AML-193 (cell line): Measurements from ENCODE around the gene PDGFRB.

Experiments used
- DNase-seq, 2 experiments: peaks; one replicate each; lab custom pipeline; 2025; lab: John Stamatoyannopoulos, UW

Gene PDGFRB

DNA sequence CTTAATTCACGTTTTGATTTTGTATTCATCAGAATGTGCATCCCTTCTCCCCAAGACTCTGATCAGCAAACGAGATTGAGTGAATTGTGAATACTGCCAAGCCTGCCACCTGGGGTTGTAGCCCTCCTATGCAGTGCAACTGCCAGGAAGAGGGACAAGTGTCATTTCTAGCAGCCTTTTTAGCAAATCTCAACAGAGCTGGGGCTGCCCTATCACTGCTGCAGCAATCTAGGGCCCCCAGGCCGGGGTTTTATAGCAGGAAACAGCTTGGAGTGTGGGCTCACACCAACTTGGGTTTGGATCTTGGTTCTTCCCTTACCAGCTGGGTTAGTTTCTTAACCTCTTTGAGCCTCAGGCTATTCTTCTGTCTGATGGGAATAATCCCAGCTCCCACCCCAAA lies 73.3 kb downstream of the PDGFRB start:
- DNase-seq: no peak

DNA sequence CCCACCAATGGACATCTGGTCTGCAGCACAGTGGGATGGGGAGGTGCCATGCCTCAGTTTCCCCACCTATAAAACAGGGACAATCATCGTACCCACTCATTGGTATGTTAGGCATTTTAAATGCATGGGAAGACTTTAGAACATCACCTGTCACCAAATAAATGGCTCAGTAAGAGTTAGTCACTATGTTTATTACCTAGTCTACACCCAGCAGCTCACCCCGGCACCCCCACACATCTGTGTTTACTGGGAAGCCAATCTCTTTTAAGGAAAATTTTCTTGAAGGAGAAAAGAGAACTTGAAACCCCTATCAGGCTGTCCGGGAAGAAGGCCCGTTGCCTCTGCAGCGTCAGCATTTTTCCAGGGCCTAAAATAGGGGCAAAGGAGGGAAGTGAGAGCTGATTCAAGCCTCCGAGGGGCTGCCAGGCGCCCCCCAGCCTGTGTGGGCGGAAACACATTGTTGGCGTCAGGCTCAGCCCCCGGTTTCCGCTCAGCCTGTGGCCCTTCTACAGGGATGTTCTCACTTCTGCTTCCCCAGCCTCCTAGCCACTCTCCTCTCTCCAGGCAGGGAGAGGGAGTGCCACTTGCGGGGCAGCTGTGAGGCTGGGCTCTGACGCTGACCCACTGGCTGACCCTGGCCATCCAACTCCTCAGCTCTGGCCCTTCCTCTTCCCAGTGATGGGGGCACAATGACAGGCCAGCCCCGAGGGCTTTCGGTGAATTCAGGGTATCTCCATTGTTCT lies 73.9 kb downstream of the PDGFRB start:
- DNase-seq: peak; percentile 25 to 66

DNA sequence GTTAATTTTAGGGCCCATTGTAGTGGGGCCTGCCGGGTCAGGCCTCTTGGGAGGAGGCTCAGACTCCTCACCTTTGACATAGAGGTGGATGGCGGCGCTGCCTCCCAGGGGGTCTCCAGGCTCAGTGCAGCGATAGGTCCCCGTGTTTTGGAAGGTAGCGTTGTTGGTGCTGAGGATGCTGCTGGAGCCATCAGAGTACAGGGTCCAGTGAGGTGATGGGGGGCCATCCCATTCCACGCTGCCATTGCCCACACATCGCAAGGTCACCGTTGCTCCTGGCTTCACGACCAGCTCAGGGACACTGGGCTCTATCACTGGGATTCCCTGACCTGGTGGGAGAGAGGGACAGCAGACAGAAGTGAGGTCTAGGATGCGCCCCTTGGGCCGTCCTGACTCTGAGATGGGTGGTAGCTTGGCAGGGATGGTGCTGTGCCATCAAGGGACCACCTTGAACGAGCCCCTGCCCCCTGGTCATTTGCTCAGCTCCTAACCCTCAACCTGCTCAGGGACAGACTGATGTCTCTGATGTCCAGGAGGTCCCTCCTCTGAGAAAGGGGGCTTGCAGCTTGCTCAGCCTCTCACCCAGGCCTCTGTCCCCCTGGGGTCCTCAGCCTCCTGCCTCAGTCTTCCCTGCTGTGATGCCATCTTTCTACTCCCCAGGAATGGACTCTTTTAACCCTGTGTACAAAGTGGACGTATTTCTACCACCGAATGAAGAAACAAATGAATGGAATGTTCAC lies 74.8 kb downstream of the PDGFRB start:
- no peak for DNase-seq

DNA sequence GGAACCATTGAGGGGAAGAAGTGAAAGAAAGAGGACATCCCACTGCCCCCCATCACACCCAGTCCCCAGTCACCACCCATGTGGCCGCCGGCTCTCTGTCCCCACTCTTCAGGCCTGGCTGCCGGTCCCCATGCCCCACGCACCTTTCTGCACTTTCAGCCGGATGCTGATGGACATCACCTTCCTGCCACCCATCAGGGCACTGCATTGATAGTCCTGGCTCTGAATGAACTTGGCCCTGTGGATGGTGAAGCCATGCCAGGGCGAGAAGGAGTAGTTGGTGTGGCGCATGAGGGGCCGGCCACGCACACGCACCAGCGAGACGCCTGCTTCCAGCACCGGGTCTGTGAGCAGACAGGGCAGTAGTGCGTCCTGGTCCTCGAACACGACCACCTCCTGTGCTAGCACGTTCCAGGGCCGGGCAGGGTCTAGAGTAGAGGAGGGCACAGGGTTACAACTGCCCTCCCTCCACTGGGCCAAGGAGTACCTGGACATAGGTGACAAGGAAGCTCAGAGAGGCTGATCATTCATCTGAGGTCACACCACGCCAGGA lies 75.7 kb downstream of the PDGFRB start:
- DNase-seq: no peak

DNA sequence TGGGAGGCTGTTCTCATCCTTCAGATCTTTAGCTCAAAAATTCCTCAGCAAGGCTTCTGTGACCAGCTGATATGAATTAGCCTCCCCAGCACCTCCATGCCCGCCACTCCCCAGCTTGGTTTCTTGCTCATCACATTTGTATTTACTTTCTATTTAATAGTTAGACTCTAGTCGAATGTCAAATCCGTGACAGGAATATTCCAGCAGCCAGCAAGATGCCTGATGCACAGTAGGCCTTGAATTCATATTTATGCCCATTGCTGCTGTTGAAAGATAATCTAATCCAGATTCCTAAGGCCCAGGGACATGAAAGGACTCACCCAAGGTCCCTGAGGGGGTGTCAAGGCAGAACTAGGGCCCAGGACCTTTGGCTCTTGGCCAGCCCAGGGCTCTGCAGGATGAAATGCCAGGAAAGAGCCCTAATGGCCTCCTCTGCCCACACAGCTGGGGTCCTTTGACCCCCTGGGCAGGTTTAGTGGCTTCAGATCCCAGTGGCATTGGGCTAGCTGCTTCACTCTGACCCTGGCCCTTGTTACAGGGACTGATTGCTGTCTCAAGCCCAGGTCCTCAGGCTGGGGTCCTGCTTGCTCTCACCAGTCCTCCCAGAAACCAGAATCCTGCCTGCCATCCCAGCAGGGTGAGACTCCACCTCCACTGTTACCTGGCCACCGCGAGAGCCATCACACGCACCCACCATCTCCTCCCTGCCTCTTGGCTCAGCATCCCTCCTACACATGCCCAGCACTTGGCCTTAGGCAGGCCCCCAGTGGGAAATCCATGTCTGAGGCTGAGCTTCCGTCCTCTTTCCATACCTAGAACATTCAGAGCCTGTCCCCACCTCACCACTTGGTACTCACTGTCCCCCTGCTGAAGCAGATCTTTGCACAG lies 76.6 kb downstream of the PDGFRB start:
- no peak for DNase-seq

DNA sequence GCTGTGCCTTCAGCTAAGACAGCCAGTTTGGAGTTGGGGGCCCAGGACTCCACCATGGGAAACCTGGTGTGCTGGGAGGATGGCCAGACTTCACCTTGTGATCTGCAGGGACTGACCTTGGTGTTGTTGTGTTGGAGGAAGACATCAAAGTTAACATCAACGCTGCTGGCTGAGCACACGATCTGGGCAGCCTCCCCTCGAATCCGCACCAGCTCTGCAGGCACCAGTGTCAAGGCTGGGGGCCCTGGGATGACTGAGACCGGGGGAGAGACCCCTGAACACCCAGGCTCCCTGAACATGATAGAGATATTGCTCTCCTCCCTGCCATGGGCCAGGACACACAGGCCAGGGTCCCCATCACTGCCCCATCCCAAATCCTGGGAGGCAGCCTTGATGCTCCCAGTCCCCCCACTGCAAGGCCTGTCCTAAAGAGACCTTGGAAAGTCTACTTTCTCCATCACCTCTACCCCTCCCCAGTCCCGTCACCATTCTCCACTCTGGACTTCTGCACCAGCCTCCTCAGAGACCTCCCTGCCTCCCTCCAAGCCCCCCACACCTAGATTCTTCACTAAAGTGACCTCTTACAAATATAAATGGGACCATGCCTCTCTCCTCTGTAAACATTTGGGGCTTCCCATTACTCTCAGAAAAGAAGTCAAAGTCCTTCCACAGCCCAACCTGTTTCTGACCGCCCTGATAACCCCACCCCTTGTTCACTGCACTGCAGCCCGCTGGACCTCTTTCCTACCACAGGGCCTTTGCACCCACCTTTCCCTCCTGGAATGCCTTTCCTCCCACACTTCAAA lies 77.4 kb downstream of the PDGFRB start:
- no peak for DNase-seq

DNA sequence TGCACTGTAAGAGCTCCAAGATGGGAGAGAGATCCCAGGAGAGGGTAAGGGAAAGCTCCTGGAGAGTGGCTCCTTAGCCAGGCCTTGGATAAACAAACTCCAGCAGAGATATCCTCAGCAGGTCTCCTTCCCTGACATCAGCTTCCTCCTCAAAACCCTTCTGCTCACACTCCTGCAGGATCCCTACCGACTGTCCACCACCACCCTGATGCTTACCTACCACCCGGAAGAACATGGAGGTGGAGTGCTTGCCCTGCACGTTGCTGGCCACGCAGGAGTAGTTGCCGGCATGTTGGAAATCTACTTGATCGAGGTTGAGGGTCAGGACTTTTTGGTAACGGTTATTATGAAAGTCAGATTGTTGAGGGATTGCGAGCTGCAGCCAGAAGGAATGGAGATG lies 78.6 kb downstream of the PDGFRB start:
- no peak for DNase-seq

DNA sequence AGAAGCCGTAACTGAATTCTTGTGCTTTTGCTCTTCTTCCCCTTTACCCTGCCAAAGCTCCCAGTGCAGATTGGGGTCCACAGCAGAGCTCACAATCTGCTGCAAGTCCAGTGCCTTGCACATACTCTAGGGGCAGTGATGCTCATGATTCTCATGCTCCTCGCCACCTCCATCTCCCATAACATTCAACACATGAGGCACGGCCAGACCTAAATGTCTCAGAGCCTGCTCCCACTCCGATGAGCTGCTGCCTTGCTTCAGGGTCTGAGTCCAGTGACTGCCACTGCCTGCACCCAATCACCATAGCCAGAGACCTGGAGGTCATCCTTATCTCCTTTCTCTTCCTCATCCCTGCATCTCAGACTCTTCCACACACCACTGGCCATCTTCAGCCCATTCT lies 79.8 kb downstream of the PDGFRB start:
- no peak for DNase-seq

DNA sequence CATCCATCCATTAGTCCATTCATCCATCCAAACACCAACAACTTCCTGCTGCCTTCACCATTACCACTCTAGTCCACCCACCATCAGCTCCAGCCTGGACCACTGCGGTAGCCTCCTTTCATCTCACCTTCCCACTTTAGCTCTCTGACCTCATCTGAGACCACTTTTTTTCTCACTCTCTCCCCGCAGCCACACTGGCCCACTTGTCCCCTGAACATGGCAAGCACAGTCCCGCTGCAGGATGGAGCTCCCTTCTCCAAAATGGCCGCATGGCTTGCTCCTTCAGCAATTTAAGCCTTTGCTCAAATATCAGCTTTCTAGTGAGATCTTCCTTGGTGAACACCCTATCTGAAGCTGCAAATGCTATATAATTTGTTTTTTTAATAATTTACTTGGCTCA lies 80.4 kb downstream of the PDGFRB start:
- DNase-seq: no peak

DNA sequence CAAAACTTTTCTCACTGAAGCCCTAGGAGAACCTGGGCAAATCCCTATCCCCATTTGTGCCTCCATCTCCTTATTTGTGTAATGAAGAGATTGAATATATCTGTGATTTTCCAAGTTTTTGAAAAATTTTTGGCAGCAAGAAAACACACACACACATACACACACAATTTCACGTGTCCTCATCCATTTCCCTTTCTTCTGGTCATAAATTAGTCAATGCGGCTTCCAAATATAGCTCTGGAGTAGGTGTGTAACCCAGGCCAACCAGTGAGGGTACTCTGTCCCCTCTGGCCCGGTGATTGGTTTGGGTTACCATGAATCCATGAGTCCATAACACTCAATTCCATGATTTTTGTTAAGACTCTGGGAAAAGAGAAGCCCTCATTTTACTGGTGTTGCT lies 82.0 kb downstream of the PDGFRB start:
- no peak for DNase-seq

DNA sequence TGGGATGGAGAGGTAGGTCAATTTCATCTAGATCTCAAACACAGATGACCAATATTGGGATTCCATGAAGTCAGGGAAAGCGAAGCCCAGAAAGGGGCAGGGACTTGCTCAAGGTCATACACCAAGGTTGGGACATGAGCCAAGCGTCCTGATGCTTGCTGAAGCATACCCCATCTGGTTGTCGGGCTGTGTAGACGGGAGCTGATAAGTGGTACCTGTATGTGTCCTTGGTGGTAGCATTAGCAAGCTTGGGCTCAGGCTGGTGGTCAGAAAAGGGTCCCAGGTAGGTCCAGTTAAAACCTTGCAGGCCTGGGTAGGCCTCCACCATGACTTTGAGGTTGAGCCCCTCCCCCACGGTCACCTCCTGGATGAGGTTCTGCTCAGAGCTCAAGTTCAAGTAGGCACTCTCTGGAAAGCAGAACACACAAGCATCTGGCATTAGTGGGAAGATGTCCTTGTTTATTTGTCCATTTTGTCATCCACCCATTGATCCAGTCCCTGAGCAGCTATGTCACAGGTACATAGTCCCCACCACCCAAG lies 82.5 kb downstream of the PDGFRB start:
- no peak for DNase-seq

DNA sequence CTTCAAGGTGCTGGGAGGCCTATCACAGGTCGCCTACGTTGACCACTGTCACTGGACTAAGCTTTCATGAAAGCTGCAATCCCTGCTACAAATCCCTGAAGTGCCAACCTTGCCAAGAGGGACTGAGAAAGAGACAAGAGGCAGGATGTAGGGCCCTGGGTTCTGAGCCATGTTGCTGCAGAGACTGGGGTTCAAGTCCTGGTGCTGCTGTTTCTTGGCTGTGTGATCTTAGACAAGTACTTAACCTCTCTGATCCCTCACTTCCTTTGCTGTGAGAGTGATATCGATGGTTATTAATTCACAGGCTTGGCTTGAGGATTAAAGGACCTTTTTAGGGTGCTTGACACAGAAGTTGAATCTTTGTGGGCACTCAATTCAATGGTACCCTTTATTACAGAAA lies 84.8 kb downstream of the PDGFRB start:
- DNase-seq: no peak

DNA sequence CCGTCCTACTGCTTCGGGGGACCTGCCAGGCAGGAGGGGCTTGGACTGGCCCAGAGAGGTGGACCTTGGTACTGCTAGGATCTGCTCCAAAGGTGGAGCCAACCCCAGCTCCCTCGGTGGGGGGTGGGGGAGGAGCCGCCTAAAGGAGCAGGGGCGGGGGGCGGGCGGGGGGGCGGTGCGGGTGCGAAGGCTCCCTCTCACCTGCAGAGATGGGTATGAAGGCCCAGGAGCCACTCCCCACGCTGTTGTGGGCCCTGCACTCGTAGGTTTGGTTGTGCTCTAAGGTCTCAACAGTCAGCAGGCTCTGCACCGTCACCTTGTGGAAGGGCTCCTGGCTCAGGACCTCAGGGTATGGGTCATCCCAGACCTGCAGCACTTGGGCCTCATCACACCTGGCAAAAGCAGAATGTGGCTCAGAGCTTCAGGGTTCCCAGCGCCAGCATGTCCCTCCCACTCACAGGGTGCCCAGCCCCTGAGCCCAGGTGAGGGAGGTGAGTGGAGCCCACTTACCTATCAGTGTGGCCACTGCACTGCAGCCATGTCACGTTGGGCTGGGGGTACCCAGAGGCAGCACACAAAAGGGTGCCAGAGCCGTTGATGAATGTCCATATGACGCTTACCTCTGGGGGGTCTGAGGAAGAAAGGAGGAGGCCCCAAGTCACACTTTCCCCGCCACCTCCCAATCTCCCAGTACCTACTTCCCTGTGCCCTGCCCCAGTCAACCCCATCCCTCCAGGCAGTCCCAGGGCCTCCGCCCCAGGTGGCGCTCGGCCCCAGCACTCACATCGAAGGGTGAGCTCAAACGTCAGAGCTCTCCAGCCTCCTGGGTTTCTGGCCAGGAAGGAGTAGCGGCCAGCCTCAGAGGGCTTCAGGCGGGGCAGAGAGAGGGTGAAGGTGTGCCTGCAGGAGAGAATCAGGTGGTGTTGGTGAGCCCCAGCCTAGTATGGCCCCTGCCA lies 85.7 kb downstream of the PDGFRB start:
- no peak for DNase-seq

DNA sequence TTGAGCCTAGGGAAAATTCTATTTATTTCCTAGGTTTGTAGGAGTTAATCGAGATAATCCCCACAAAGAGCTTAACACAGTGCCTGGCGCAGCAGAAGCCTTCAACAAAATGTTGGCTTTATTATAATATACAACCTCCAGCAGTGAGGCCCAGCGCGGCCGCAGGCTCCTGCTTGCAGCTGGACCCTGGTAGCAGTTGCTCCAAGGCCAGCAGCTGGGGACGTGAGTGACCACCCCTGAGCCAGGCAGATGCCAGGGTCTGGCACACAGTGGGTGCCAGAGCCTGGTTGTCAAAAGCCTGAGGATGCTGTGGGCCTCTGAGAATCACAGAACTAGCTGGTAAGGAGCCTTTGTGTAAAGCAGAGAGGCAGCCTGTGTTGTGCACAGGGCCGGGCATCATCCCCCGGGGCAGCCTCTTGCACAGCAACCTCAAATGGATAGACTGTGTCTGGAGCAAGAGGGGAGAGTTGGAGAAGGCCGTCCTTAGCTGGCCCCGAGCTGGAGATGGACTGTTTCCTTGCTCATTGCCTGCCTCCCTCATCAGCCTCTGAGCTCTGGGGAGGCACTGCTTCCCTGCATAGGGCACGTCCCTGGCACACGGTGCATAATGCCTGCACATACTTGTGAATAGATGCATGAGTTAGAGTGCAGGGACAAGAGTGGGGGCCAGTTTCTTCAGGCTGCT lies 86.5 kb downstream of the PDGFRB start:
- DNase-seq: no peak

DNA sequence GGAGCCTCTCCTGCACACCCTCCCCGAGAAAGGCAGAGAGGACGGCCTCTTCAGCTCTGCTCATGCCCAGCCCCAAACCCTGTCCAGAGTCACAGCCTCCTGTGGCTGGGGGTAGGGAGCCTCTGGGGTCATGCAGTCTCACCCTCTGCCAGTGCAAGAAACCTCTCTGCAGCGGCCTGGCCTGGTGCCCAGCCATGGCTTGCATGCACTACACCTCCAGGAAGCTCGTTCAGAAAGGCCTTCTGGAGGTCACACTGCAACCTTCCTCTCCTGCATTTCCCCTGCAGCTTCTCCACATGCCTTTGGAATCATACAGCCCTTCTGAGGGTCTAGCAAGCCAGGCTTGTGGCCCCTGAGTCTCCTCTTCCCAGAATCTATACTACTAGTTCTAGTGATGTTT lies 87.2 kb downstream of the PDGFRB start:
- DNase-seq: no peak

DNA sequence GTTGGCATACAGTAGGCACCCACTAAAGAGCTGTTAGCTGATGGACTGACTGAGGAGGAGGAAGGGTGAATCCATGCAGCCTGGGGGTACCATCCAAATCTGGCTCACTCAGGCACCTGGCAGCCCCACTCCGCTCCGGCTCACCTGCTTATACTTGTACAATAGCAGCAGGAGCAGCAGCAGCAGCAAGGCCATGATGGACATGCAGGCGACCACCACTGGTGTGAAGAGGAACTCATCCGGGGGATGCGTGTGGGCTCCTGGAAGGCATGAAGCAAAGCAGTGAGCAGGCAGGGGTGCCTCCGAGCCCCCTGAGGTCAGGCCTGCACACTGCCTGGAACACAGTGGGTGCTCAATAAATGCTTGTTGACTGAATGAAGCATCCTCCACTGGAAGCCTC lies 87.6 kb downstream of the PDGFRB start:
- DNase-seq: no peak

DNA sequence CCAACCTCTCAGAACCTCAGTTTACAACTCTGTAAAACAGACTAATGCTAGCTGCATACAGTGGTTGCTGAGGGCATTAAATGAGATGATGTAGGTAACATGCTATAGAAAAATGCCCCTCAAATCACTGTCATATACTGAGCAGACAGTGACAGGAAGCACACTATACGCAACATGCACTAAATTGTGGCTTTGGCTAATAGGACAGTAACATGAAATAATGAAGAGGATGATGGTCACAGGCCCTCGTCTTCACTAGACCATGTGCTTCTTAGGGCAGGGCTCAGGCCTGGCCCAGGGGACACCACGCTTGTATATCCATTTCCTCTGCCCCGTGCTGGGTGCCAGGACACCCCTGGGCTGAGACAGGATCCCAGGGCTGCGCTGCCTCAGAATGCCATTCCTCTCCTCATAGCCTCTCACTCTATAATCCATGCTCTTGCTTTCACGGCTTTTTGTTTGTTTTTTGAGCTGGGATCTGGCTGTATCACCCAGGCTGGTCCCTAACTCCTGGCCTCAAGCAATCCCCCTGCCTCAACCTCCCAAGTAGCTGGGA lies 88.2 kb downstream of the PDGFRB start:
- DNase-seq: no peak

DNA sequence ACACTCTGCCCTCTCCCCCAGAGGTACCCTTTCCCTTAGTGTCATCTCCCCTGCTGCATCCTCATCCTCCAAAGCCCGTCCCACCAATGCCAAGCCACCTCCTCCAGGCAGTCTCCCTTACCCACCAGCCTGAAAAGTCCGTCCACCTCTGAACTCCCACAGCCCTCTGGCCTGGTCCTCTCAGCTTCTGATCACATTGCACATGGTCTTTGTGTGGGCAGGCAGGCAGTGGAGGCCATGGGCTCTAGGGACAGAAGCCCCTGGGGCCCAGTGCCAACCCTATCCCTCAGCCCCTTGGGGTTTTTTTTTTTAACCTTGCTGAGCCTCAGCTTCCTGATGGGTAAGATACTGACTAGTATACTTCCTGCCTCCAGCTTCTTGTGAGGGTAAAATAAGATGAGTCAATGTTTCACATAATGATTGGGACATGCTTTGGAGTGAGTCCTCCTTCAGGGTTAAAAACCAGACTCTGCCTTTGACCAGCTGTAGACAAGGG lies 88.7 kb downstream of the PDGFRB start:
- peak; percentile 67 to 68 for DNase-seq

DNA sequence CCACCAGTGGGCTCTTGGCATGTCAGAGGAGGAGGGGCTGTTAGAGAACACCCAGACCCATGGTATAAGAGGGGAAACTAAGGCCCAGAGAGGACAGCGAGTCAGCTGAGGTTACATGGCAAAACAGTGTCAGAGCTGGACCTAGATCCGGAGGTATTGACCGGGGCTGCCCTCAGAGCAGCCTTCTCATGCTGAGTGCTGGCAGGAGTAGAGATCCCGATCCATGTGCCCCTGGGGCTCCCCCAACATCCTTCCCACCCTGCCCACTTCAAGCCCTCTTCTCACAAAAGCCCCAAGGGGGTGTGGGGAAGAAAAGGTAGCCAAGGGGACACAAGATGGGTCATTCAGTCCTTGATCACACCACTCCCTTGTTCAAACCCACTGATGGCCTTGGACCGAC lies 89.2 kb downstream of the PDGFRB start:
- DNase-seq: no peak
